C4-2B (cell line): ENCODE measurements around the gene CBARP.

ENCODE experiments used
- ZFX ChIP-seq: fragments of 450-650 bp; IDR thresholded peaks from 2 replicates; pipeline ENCODE4 v1.6.1; 2017
- TF ChIP-seq, protein P1 (sequence below): fragments of 450-650 bp; conservative IDR thresholded peaks from 2 replicates; pipeline ENCODE4 v1.5.1; 2017; ENCODE audit warnings: mild to moderate bottlenecking

DNA sequence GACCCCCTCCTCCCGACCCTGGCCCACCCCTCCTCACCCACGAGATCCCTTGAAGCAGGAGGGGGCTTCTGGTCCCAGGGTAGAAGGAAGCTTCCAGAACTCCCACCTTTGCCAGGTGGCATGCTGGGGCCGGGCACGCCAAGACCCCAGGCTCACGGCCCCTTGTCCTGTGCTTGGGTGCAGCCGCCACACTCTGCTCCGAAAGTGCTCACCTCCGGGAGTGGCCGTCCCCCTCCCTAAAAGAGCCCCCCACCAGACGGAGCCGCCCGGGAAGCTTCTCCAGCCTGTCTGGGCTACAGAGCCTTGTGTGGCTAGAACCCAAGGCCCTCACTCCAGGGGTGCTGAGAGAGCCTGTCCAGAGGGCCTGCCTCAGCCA, 46.1 kb upstream of the CBARP start:
- TF ChIP-seq, protein P1, sequence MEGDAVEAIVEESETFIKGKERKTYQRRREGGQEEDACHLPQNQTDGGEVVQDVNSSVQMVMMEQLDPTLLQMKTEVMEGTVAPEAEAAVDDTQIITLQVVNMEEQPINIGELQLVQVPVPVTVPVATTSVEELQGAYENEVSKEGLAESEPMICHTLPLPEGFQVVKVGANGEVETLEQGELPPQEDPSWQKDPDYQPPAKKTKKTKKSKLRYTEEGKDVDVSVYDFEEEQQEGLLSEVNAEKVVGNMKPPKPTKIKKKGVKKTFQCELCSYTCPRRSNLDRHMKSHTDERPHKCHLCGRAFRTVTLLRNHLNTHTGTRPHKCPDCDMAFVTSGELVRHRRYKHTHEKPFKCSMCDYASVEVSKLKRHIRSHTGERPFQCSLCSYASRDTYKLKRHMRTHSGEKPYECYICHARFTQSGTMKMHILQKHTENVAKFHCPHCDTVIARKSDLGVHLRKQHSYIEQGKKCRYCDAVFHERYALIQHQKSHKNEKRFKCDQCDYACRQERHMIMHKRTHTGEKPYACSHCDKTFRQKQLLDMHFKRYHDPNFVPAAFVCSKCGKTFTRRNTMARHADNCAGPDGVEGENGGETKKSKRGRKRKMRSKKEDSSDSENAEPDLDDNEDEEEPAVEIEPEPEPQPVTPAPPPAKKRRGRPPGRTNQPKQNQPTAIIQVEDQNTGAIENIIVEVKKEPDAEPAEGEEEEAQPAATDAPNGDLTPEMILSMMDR, result no peak
- TF ChIP-seq ZFX, result no peak
